GM12878 (cell line): ENCODE results near the gene MYDGF. TPM values are rescaled to one million over a fixed set of nuclear protein-coding genes. Genes with fewer than 3 reads are reported as not detected.

ENCODE experiments used
- ATAC-seq: fragments of 200-7000 bp; cut with Tn5 transposase; 3 replicates; pipeline ENCODE4 v1.9.1; 2020; ENCODE audit warnings: mild to moderate bottlenecking, moderate library complexity
- BruUV-seq: library from RNA; stranded (reverse); fragments of 400-500 nt; replicated peaks from 2 replicates; lab custom pipeline; 2021; lab: Mats Ljungman, UMichigan
- CTCF ChIA-PET: fragments of 300-600 bp; sonication (Branson Sonifier 250); formaldehyde crosslinking; extraction: SDS; loops from one replicate; lab custom pipeline; 2021; ENCODE audit warnings: inconsistent platforms; lab: Yijun Ruan, JAX
- POLR2A ChIA-PET: fragments of 350-600 bp; formaldehyde crosslinking; extraction: SDS; loops from one replicate; lab custom pipeline; 2021; ENCODE audit warnings: inconsistent platforms; lab: Charles Lee
- RAD21 ChIA-PET: fragments of 300-600 bp; sonication (Branson Sonifier 250); formaldehyde crosslinking; loops from one replicate; lab custom pipeline; 2023; ENCODE audit warnings: antibody characterized with exemption; ENCODE audit not compliant: unreplicated experiment; lab: Charles Lee
- SMC1A ChIA-PET: fragments of 300-600 bp; sonication (Branson Sonifier 250); formaldehyde crosslinking; loops from one replicate; lab custom pipeline; 2023; ENCODE audit not compliant: unreplicated experiment, uncharacterized antibody; lab: Charles Lee
- DNase-seq: peaks from one replicate; pipeline ENCODE4 v3.0.0-alpha.2; 2011; ENCODE audit warnings: low read depth, low spot score
- FAIRE-seq: peaks from 3 replicates; lab custom pipeline; 2011; peaks lifted over from hg19 to GRCh38; lab: Jason Lieb, UNC
- H2AFZ ChIP-seq: 2 replicates; pipeline ENCODE4 v1.6.0; 2011; ENCODE audit warnings: low read depth, low read length, control low read depth; ENCODE audit not compliant: control insufficient read depth
- H3K27ac ChIP-seq: 2 replicates; pipeline ENCODE4 v1.5.1; 2011; ENCODE audit warnings: control low read depth; ENCODE audit not compliant: control insufficient read depth, insufficient read depth
- H3K27me3 ChIP-seq, 2 experiments: replicated peaks in 1 of 2; 2 replicates each; pipeline versions ENCODE4 v1.6.0 to v1.6.1; 2011; ENCODE audit warnings: low read length in 1 of 2; ENCODE audit not compliant: control insufficient read depth in 2 of 2, insufficient read depth in 2 of 2
- H3K36me3 ChIP-seq, 2 experiments: 2 replicates each; pipeline ENCODE4 v1.5.1; 2011; ENCODE audit warnings: low read length in 1 of 2; ENCODE audit not compliant: control insufficient read depth in 2 of 2, insufficient read depth in 2 of 2
- H3K4me1 ChIP-seq: 2 replicates; pipeline ENCODE4 v1.6.1; 2011; ENCODE audit warnings: mild to moderate bottlenecking, low read length, moderate library complexity, mixed read lengths; ENCODE audit not compliant: control insufficient read depth, insufficient read depth
- H3K4me2 ChIP-seq: 2 replicates; pipeline ENCODE4 v1.6.0; 2011; ENCODE audit warnings: control low read depth; ENCODE audit not compliant: control insufficient read depth, insufficient read depth
- H3K4me3 ChIP-seq: fragments of 200-600 bp; sonication (generic); 2 replicates; pipeline ENCODE4 v1.5.1; 2016
- H3K79me2 ChIP-seq: 2 replicates; pipeline ENCODE4 v1.6.0; 2011; ENCODE audit warnings: low read length; ENCODE audit not compliant: control insufficient read depth, insufficient read depth
- H3K9ac ChIP-seq: 2 replicates; pipeline ENCODE4 v1.8.0; 2011; ENCODE audit warnings: low read length, control low read depth, mixed read lengths; ENCODE audit not compliant: control insufficient read depth, insufficient read depth
- H3K9me3 ChIP-seq: replicated peaks from 3 replicates; pipeline ENCODE4 v1.5.1; 2011; ENCODE audit warnings: mild to moderate bottlenecking, low read length; ENCODE audit not compliant: control insufficient read depth, insufficient read depth
- H4K20me1 ChIP-seq: 2 replicates; pipeline ENCODE4 v1.6.0; 2011; ENCODE audit not compliant: control insufficient read depth, insufficient read depth
- ATF7 ChIP-seq: fragments of 450-650 bp; IDR thresholded peaks from 2 replicates; pipeline ENCODE4 v1.6.1; 2016; ENCODE audit warnings: low read depth, mild to moderate bottlenecking
- CBFB ChIP-seq: IDR thresholded peaks from 2 replicates; pipeline ENCODE4 v1.6.1; 2016; ENCODE audit warnings: antibody characterized with exemption, low read depth
- CBX5 ChIP-seq: sonication (generic); IDR thresholded peaks from 2 replicates; pipeline ENCODE4 v1.6.1; 2016; ENCODE audit warnings: low read depth, moderate library complexity, mild to moderate bottlenecking, inconsistent platforms
- CHD4 ChIP-seq: fragments of 200-600 bp; sonication (generic); IDR thresholded peaks from 2 replicates; pipeline ENCODE4 v1.6.1; 2016; ENCODE audit warnings: mild to moderate bottlenecking
- CUX1 ChIP-seq: IDR thresholded peaks from 2 replicates; pipeline ENCODE4 v1.6.1; 2012; ENCODE audit warnings: improper control_type of control experiment, low read depth, low read length; ENCODE audit not compliant: insufficient replicate concordance
- NR2C1 ChIP-seq: fragments of 450-650 bp; IDR thresholded peaks from 2 replicates; pipeline ENCODE4 v1.6.1; 2017; ENCODE audit warnings: antibody characterized with exemption, mild to moderate bottlenecking, moderate library complexity
- RFX5 ChIP-seq: IDR thresholded peaks from 2 replicates; pipeline ENCODE4 v1.6.1; 2011; ENCODE audit warnings: low read depth, low read length, improper control_type of control experiment
- SMARCA5 ChIP-seq: fragments of 450-650 bp; IDR thresholded peaks from 2 replicates; pipeline ENCODE4 v1.6.1; 2017; ENCODE audit warnings: mild to moderate bottlenecking
- SP1 ChIP-seq: IDR thresholded peaks from one replicate; pipeline ENCODE4 v1.6.1; 2011; ENCODE audit warnings: low read depth, low read length
- STAT1 ChIP-seq: fragments of 450-650 bp; conservative IDR thresholded peaks from 2 replicates; pipeline ENCODE4 v1.6.1; 2014; ENCODE audit warnings: antibody characterized with exemption, mild to moderate bottlenecking
- YY1 ChIP-seq: IDR thresholded peaks from 2 replicates; pipeline ENCODE4 v1.6.1; 2011; ENCODE audit warnings: low read depth, mild to moderate bottlenecking, low read length
- ZNF207 ChIP-seq: fragments of 450-650 bp; IDR thresholded peaks from 2 replicates; pipeline ENCODE4 v1.6.1; 2014; ENCODE audit warnings: antibody characterized with exemption, mild to moderate bottlenecking, borderline replicate concordance
- ZNF24 ChIP-seq: fragments of 450-650 bp; IDR thresholded peaks from 2 replicates; pipeline ENCODE4 v1.6.1; 2017; ENCODE audit warnings: antibody characterized with exemption, mild to moderate bottlenecking
- ZNF622 ChIP-seq: fragments of 450-650 bp; IDR thresholded peaks from 2 replicates; pipeline ENCODE4 v1.6.1; 2017; ENCODE audit warnings: mild to moderate bottlenecking, inconsistent platforms
- WGBS: methylation state at CpG from one replicate; pipeline ENCODE4 v1.1.6; 2016; ENCODE audit warnings: low lambda C conversion rate; ENCODE audit not compliant: insufficient replicate concordance, insufficient coverage; ENCODE audit errors: missing lambda C conversion rate; 5-methylcytosine and 5-hydroxymethylcytosine counted together
- in situ Hi-C: fragments of 300-500 bp; cut with MboI; formaldehyde crosslinking; loops from 9 replicates; pipeline ENCODE4 v1.14.3; 2018; ENCODE audit warnings: mixed read lengths
- intact Hi-C: fragments of 100-400 bp; cut with micrococcal nuclease; formaldehyde crosslinking; loops from one replicate; pipeline ENCODE4 v1.14.2; 2022; ENCODE audit not compliant: unreplicated experiment
- polyA plus RNA-seq, 11 experiments: library from polyadenylated mRNA; depleted of rRNA in 4 of 11; unstranded in 6 of 11; stranded (reverse) in 5 of 11; fragments of >200 nt; fragmentation: Nextera tagmentation in 4 of 11; fragmentation: Illumina TruSeq in 1 of 11; extraction: Ambion mirVana in 4 of 11; extraction: Trizol in 1 of 11; gene quantifications; 1 replicate in 1 of 11; 2 replicates in 10 of 11; pipeline versions ENCODE4 v1.2.1 to v1.2.3, GENCODE V29; 2011 to 2016; ENCODE audit warnings: inconsistent platforms in 2 of 11, missing spikeins in 2 of 11, low read depth in 1 of 11
- total RNA-seq, 4 experiments: library from RNA; depleted of rRNA in 3 of 4; stranded (reverse); fragments of >200 nt in 3 of 4; fragmentation: Illumina TruSeq in 1 of 4; extraction: Trizol in 1 of 4; gene quantifications; 2 replicates each; pipeline versions ENCODE4 v1.2.1 to v1.2.3, GENCODE V29; 2013 to 2021
- TF ChIP-seq, protein P1 (sequence below): fragments of 450-650 bp; IDR thresholded peaks from 2 replicates; pipeline ENCODE4 v1.6.1; 2018; ENCODE audit warnings: mild to moderate bottlenecking, low read depth, moderate library complexity; ENCODE audit not compliant: partially characterized antibody

MYDGF gene
- total and polyA plus RNA-seq, 10 of the 15 experiments (the other 5 are each of a cell fraction or from before 2014, with no cell fraction given), result 2.3 to 196 (median 57.5) TPM

- in situ Hi-C loops, result no loop called here
- ChIA-PET POLR2A (no interaction called here), RAD21 (no interaction called here), CTCF (no interaction called here), SMC1A (no interaction called here)
- H3K4me1 ChIP-seq, result no peaks in the 10 kb centered on the region
- 93% methylated on average over 11 of the region's 11 CpGs for WGBS
- peaks cover 18 to 23% of the 10 kb centered on the region in 2 experiments; a peak in 3 of 4 replicates for H3K36me3 ChIP-seq
- H4K20me1 ChIP-seq, result no peaks in the 10 kb centered on the region
- no peak overlapping the region for H3K9ac ChIP-seq
- no TSS peak for BruUV-seq
- TF ChIP-seq SP1 (no peak), CUX1 (no peak), NR2C1 (no peak), CBFB (no peak), ZNF207 (no peak), ATF7 (no peak), STAT1 (no peak), ZNF24 (no peak), CHD4 (no peak), CBX5 (no peak), YY1 (no peak), ZNF622 (no peak), SMARCA5 (no peak), RFX5 (no peak)
- TF ChIP-seq, protein P1, sequence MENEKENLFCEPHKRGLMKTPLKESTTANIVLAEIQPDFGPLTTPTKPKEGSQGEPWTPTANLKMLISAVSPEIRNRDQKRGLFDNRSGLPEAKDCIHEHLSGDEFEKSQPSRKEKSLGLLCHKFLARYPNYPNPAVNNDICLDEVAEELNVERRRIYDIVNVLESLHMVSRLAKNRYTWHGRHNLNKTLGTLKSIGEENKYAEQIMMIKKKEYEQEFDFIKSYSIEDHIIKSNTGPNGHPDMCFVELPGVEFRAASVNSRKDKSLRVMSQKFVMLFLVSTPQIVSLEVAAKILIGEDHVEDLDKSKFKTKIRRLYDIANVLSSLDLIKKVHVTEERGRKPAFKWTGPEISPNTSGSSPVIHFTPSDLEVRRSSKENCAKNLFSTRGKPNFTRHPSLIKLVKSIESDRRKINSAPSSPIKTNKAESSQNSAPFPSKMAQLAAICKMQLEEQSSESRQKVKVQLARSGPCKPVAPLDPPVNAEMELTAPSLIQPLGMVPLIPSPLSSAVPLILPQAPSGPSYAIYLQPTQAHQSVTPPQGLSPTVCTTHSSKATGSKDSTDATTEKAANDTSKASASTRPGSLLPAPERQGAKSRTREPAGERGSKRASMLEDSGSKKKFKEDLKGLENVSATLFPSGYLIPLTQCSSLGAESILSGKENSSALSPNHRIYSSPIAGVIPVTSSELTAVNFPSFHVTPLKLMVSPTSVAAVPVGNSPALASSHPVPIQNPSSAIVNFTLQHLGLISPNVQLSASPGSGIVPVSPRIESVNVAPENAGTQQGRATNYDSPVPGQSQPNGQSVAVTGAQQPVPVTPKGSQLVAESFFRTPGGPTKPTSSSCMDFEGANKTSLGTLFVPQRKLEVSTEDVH, result no peak
- H3K4me2 ChIP-seq, result no peak overlapping the region
- H2AFZ ChIP-seq, result no peak overlapping the region
- H3K27me3 ChIP-seq, result no peaks in the 10 kb centered on the region
- no peak for FAIRE-seq
- no peak for ATAC-seq
- H3K4me3 ChIP-seq, result no peak overlapping the region
- DNase-seq, result no peak
- no peaks in the 10 kb centered on the region for H3K79me2 ChIP-seq
- no peaks in the 10 kb centered on the region for H3K9me3 ChIP-seq
- intact Hi-C loops, result no loop called here
- H3K27ac ChIP-seq, result no peak overlapping the region
Measured at GRCh38 chr19:4687396-4687795, 17.3 kb upstream of the MYDGF start.
